K562 (cell line): ENCODE measurements around the gene ZNF649. TPM values are rescaled to one million over a fixed set of nuclear protein-coding genes. Genes with fewer than 3 reads are reported as not detected.

Source experiments
- ATF6 ChIP-seq: sonication (generic); formaldehyde crosslinking; IDR thresholded peaks from 2 replicates; pipeline ENCODE4 v1.4.0; 2020; ENCODE audit warnings: mild to moderate bottlenecking, missing genetic modification reagents
- BRF1 ChIP-seq: IDR thresholded peaks from 3 replicates; pipeline ENCODE4 v1.6.1; 2011; ENCODE audit warnings: borderline replicate concordance, mild to moderate bottlenecking; ENCODE audit not compliant: insufficient read length; ENCODE audit errors: extremely low read depth
- CBX3 ChIP-seq, 2 experiments: IDR thresholded peaks; 1 replicate in 1 of 2; 2 replicates in 1 of 2; pipeline ENCODE4 v1.6.1; 2012; ENCODE audit warnings: inconsistent platforms in 2 of 2, low read length in 2 of 2, borderline replicate concordance in 1 of 2, control low read depth in 1 of 2
- CC2D1A ChIP-seq: fragments of 450-650 bp; IDR thresholded peaks from 2 replicates; pipeline ENCODE4 v1.6.1; 2017; ENCODE audit warnings: mild to moderate bottlenecking
- FOXK2 ChIP-seq, 2 experiments: fragments of 450-650 bp; IDR thresholded peaks in 1 of 2; conservative IDR thresholded peaks in 1 of 2; 2 replicates each; pipeline ENCODE4 v1.6.1; 2016; ENCODE audit warnings: low read depth in 2 of 2, mild to moderate bottlenecking in 1 of 2
- HCFC1 ChIP-seq: IDR thresholded peaks from 2 replicates; pipeline ENCODE4 v1.6.1; 2012; ENCODE audit warnings: low read depth, low read length, improper control_type of control experiment
- NR2C1 ChIP-seq, 2 experiments: fragments of 450-650 bp; IDR thresholded peaks; 2 replicates each; pipeline ENCODE4 v1.6.1; 2017; ENCODE audit warnings: mild to moderate bottlenecking in 2 of 2, antibody characterized with exemption in 1 of 2, inconsistent platforms in 1 of 2, missing compliant biosample characterization in 1 of 2, missing genetic modification characterization in 1 of 2
- PCBP2 ChIP-seq: fragments of 200-400 bp; formaldehyde crosslinking; IDR thresholded peaks from 2 replicates; pipeline ENCODE4 v1.6.1; 2018; ENCODE audit warnings: low read length, low read depth, mild to moderate bottlenecking, moderate library complexity; ENCODE audit not compliant: poor library complexity, severe bottlenecking
- PHF20 ChIP-seq: fragments of 450-650 bp; IDR thresholded peaks from 2 replicates; pipeline ENCODE4 v1.6.1; 2018; ENCODE audit not compliant: partially characterized antibody
- PHF21A ChIP-seq: fragments of 450-650 bp; IDR thresholded peaks from 2 replicates; pipeline ENCODE4 v1.6.1; 2017; ENCODE audit warnings: low read depth, borderline replicate concordance
- PRPF4 ChIP-seq: fragments of 200-400 bp; formaldehyde crosslinking; IDR thresholded peaks from one replicate; pipeline ENCODE4 v1.6.1; 2017; ENCODE audit warnings: low read length, low read depth, mild to moderate bottlenecking; ENCODE audit not compliant: insufficient read depth, poor library complexity, severe bottlenecking
- SRSF1 ChIP-seq: fragments of 200-400 bp; formaldehyde crosslinking; IDR thresholded peaks from 2 replicates; pipeline ENCODE4 v1.6.1; 2017; ENCODE audit warnings: mild to moderate bottlenecking, low read depth, low read length, moderate library complexity
- ZNF121 ChIP-seq: sonication (generic); formaldehyde crosslinking; conservative IDR thresholded peaks from 2 replicates; pipeline ENCODE4 v1.8.0; 2022; ENCODE audit warnings: missing genetic modification reagents
- ZNF384 ChIP-seq: IDR thresholded peaks from 2 replicates; pipeline ENCODE4 v1.6.1; 2012; ENCODE audit warnings: low read depth, low read length, improper control_type of control experiment
- polyA plus RNA-seq, 8 experiments: library from polyadenylated mRNA; depleted of rRNA in 4 of 8; stranded (reverse) in 5 of 8; unstranded in 3 of 8; fragments of >200 nt; fragmentation: Nextera tagmentation in 2 of 8; fragmentation: Illumina TruSeq in 1 of 8; extraction: Ambion mirVana in 2 of 8; extraction: Trizol in 1 of 8; gene quantifications; 2 replicates each; pipeline versions ENCODE4 v1.2.1 to v1.2.3, GENCODE V29; 2011 to 2014; ENCODE audit warnings: inconsistent platforms in 1 of 8, missing spikeins in 1 of 8
- total RNA-seq, 7 experiments: library from RNA; depleted of rRNA in 6 of 7; stranded (reverse); fragments of >200 nt in 6 of 7; fragmentation: Illumina TruSeq in 2 of 7; extraction: Trizol in 2 of 7; gene quantifications; 2 replicates each; pipeline versions ENCODE4 v1.2.1 to v1.2.3, GENCODE V29; 2011 to 2021; ENCODE audit warnings: low replicate concordance in 1 of 7
- TF ChIP-seq, protein P1 (sequence below), 2 experiments: IDR thresholded peaks; 2 replicates each; pipeline ENCODE4 v1.6.1; 2012; ENCODE audit warnings: improper control_type of control experiment in 2 of 2, low read depth in 2 of 2, low read length in 2 of 2, borderline replicate concordance in 1 of 2
- TF ChIP-seq, protein P2 (sequence below): sonication (generic); formaldehyde crosslinking; IDR thresholded peaks from 2 replicates; pipeline ENCODE4 v1.8.1; 2023; ENCODE audit warnings: mild to moderate bottlenecking, missing genetic modification reagents

ZNF649 gene
- total and polyA plus RNA-seq, 9 of the 15 experiments (the other 6 are each of a cell fraction or from before 2014, with no cell fraction given), result 1.4 to 14.9 (median 8.3) TPM

- TF ChIP-seq FOXK2 (conservative IDR thresholded peaks at IDR 0.05 in 1 of 2, IDR thresholded peaks at IDR 0.05 in 1 of 2; ENCODE audit: low read depth in 2 of 2), result peak in 1 of 2 experiments; percentile 62; a peak in 1 of 4 replicates
- TF ChIP-seq SRSF1, result no peak
- TF ChIP-seq, protein P1, sequence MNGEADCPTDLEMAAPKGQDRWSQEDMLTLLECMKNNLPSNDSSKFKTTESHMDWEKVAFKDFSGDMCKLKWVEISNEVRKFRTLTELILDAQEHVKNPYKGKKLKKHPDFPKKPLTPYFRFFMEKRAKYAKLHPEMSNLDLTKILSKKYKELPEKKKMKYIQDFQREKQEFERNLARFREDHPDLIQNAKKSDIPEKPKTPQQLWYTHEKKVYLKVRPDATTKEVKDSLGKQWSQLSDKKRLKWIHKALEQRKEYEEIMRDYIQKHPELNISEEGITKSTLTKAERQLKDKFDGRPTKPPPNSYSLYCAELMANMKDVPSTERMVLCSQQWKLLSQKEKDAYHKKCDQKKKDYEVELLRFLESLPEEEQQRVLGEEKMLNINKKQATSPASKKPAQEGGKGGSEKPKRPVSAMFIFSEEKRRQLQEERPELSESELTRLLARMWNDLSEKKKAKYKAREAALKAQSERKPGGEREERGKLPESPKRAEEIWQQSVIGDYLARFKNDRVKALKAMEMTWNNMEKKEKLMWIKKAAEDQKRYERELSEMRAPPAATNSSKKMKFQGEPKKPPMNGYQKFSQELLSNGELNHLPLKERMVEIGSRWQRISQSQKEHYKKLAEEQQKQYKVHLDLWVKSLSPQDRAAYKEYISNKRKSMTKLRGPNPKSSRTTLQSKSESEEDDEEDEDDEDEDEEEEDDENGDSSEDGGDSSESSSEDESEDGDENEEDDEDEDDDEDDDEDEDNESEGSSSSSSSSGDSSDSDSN (IDR thresholded peaks at IDR 0.05; ENCODE audit: borderline replicate concordance in 1 of 2, low read depth in 2 of 2, low read length in 2 of 2), result peak in 1 of 2 experiments; percentile 62; a peak in 1 of 4 replicates
- TF ChIP-seq CBX3 (IDR thresholded peaks at IDR 0.05; ENCODE audit: borderline replicate concordance in 1 of 2, low read length in 2 of 2), result 0 out of 3 replicates have a peak, but pooled peaks of 1 of the 2 experiments have one; percentile 21
- no peak for TF ChIP-seq PHF21A
- peak; percentile 61 for TF ChIP-seq PHF20
- no peak for TF ChIP-seq ZNF384
- TF ChIP-seq, protein P2, sequence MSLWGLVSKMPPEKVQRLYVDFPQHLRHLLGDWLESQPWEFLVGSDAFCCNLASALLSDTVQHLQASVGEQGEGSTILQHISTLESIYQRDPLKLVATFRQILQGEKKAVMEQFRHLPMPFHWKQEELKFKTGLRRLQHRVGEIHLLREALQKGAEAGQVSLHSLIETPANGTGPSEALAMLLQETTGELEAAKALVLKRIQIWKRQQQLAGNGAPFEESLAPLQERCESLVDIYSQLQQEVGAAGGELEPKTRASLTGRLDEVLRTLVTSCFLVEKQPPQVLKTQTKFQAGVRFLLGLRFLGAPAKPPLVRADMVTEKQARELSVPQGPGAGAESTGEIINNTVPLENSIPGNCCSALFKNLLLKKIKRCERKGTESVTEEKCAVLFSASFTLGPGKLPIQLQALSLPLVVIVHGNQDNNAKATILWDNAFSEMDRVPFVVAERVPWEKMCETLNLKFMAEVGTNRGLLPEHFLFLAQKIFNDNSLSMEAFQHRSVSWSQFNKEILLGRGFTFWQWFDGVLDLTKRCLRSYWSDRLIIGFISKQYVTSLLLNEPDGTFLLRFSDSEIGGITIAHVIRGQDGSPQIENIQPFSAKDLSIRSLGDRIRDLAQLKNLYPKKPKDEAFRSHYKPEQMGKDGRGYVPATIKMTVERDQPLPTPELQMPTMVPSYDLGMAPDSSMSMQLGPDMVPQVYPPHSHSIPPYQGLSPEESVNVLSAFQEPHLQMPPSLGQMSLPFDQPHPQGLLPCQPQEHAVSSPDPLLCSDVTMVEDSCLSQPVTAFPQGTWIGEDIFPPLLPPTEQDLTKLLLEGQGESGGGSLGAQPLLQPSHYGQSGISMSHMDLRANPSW (CRISPR knock-in tag), result no peak
- TF ChIP-seq BRF1, result no peak
- peak; percentile 47; the same call in 1 of the 2 replicates for TF ChIP-seq CC2D1A
- TF ChIP-seq PRPF4, result no peak
- peak; percentile 70; the same call in 1 of the 2 replicates for TF ChIP-seq ATF6 (CRISPR knock-in tag)
- TF ChIP-seq ZNF121 (CRISPR knock-in tag), result no peak
- peak; percentile 89 for TF ChIP-seq NR2C1 (IDR thresholded peaks at IDR 0.05)
- TF ChIP-seq NR2C1 (tag; IDR thresholded peaks at IDR 0.05), result peak; percentile 79
- TF ChIP-seq PCBP2, result no peak
- TF ChIP-seq HCFC1, result peak; percentile 92
- TF ChIP-seq, all 486 proteins: peak for 147
These were observed at the start of gene ZNF649 (continued) for GRCh38 chr19:51904331-51905165.
